Neuron (in vitro differentiated cells): ENCODE results near the gene MXD3.
"Not testable (repeated sequence)": the region's sequence is repeated elsewhere in the genome, so short reads cannot be mapped to it uniquely, and the experiment has no call there.

Experiments
- H2AFZ ChIP-seq: one replicate; pipeline ENCODE4 v1.6.1; 2013; ENCODE audit warnings: low read depth, mild to moderate bottlenecking, inconsistent platforms, low read length, moderate library complexity
- H3K27me3 ChIP-seq: one replicate; pipeline ENCODE4 v1.6.1; 2013; ENCODE audit warnings: low read length; ENCODE audit not compliant: insufficient read depth
- H3K36me3 ChIP-seq: one replicate; pipeline ENCODE4 v1.6.1; 2013; ENCODE audit warnings: low read length; ENCODE audit not compliant: insufficient read depth
- H3K4me1 ChIP-seq: one replicate; pipeline ENCODE4 v1.6.1; 2013; ENCODE audit warnings: low read length; ENCODE audit not compliant: insufficient read depth
- H3K4me3 ChIP-seq: 2 replicates; pipeline ENCODE4 v1.5.1; 2013; ENCODE audit warnings: mild to moderate bottlenecking, low read length, moderate library complexity
- H3K9me3 ChIP-seq: one replicate; pipeline ENCODE4 v1.6.1; 2013; ENCODE audit warnings: low read length

MXD3 gene

GRCh38 chr5:177288191-177288590 is 23.5 kb downstream of the MXD3 start:
- no peaks in the 10 kb centered on the region for H3K4me1 ChIP-seq
- no peaks in the 10 kb centered on the region for H3K9me3 ChIP-seq
- no peak overlapping the region for H2AFZ ChIP-seq
- no peaks in the 10 kb centered on the region for H3K36me3 ChIP-seq
- H3K27me3 ChIP-seq, result peaks cover 2% of the 10 kb centered on the region
- H3K4me3 ChIP-seq, result no peak overlapping the region

- Histone ChIP-seq H3K4me1 (no peaks in the 10 kb centered on the region), H3K36me3 (no peaks in the 10 kb centered on the region), H3K4me3 (no peak overlapping the region), H2AFZ (no peak overlapping the region), H3K27me3 (peaks cover 5% of the 10 kb centered on the region), H3K9me3 (no peaks in the 10 kb centered on the region)
These were observed 34.8 kb downstream of the MXD3 start for GRCh38 chr5:177276886-177277285.

GRCh38 chr5:177275883-177276282 is 35.8 kb downstream of the MXD3 start:
- Histone ChIP-seq H3K9me3 (no peaks in the 10 kb centered on the region), H3K27me3 (peaks cover 5% of the 10 kb centered on the region), H3K4me1 (no peaks in the 10 kb centered on the region), H3K36me3 (no peaks in the 10 kb centered on the region), H2AFZ (no peak overlapping the region), H3K4me3 (no peak overlapping the region)

GRCh38 chr5:177271113-177271512 is 40.6 kb downstream of the MXD3 start:
- Histone ChIP-seq H3K4me1 (no peaks in the 10 kb centered on the region), H3K27me3 (peaks cover 5% of the 10 kb centered on the region), H2AFZ (no peak overlapping the region), H3K4me3 (no peak overlapping the region), H3K36me3 (no peaks in the 10 kb centered on the region), H3K9me3 (no peaks in the 10 kb centered on the region)

- H3K36me3 ChIP-seq, result no peaks in the 10 kb centered on the region
- no peaks in the 10 kb centered on the region for H3K4me1 ChIP-seq
- H3K9me3 ChIP-seq, result no peaks in the 10 kb centered on the region
- no peak overlapping the region for H3K4me3 ChIP-seq
- H3K27me3 ChIP-seq, result peaks cover 5% of the 10 kb centered on the region
- no peak overlapping the region for H2AFZ ChIP-seq
These were observed 41.0 kb downstream of the MXD3 start for GRCh38 chr5:177270653-177271052.

- Histone ChIP-seq H3K27me3 (peaks cover 5% of the 10 kb centered on the region), H3K36me3 (no peaks in the 10 kb centered on the region), H3K4me1 (no peaks in the 10 kb centered on the region), H3K9me3 (no peaks in the 10 kb centered on the region), H3K4me3 (no peak overlapping the region), H2AFZ (no peak overlapping the region)
These were observed 41.7 kb downstream of the MXD3 start for GRCh38 chr5:177269976-177270375.

- Histone ChIP-seq H3K9me3 (no peaks in the 10 kb centered on the region), H2AFZ (no peak overlapping the region), H3K27me3 (peaks cover 5% of the 10 kb centered on the region), H3K36me3 (no peaks in the 10 kb centered on the region), H3K4me3 (no peak overlapping the region), H3K4me1 (no peaks in the 10 kb centered on the region)
These were observed 42.3 kb downstream of the MXD3 start for GRCh38 chr5:177269232-177269895.

- Histone ChIP-seq H3K4me3 (no peak overlapping the region), H3K27me3 (no peaks in the 10 kb centered on the region), H2AFZ (no peak overlapping the region), H3K9me3 (no peaks in the 10 kb centered on the region), H3K36me3 (no peaks in the 10 kb centered on the region), H3K4me1 (no peaks in the 10 kb centered on the region)
These were observed 46.3 kb downstream of the MXD3 start for GRCh38 chr5:177265395-177265794.

GRCh38 chr5:177264178-177264577 is 47.5 kb downstream of the MXD3 start:
- no peaks in the 10 kb centered on the region for H3K36me3 ChIP-seq
- H3K27me3 ChIP-seq, result no peaks in the 10 kb centered on the region
- no peak overlapping the region for H3K4me3 ChIP-seq
- no peaks in the 10 kb centered on the region for H3K4me1 ChIP-seq
- no peak overlapping the region for H2AFZ ChIP-seq
- H3K9me3 ChIP-seq, result no peaks in the 10 kb centered on the region

- no peaks in the 10 kb centered on the region for H3K4me1 ChIP-seq
- H3K9me3 ChIP-seq, result no peaks in the 10 kb centered on the region
- H2AFZ ChIP-seq, result no peak overlapping the region
- no peaks in the 10 kb centered on the region for H3K27me3 ChIP-seq
- no peaks in the 10 kb centered on the region for H3K36me3 ChIP-seq
- H3K4me3 ChIP-seq, result no peak overlapping the region
These were observed 50.2 kb downstream of the MXD3 start for GRCh38 chr5:177261510-177261909.

- Histone ChIP-seq H3K36me3 (no peaks in the 10 kb centered on the region), H3K4me3 (no peak overlapping the region), H3K9me3 (no peaks in the 10 kb centered on the region), H2AFZ (no peak overlapping the region), H3K27me3 (no peaks in the 10 kb centered on the region), H3K4me1 (no peaks in the 10 kb centered on the region)
These were observed 50.7 kb downstream of the MXD3 start for GRCh38 chr5:177260961-177261360.

- H3K27me3 ChIP-seq, H2AFZ ChIP-seq, H3K36me3 ChIP-seq, H3K4me3 ChIP-seq, H3K9me3 ChIP-seq, H3K4me1 ChIP-seq: not testable (repeated sequence)
These were observed 53.0 kb downstream of the MXD3 start for GRCh38 chr5:177258711-177259110.
